HG03432 (cell line): Measurements from ENCODE around the gene PEAK1.

ENCODE experiments used
- ATAC-seq: cut with Tn5 transposase; IDR thresholded peaks from one replicate; pipeline ENCODE4 v1.9.1; 2021; ENCODE audit warnings: mild to moderate bottlenecking, moderate library complexity; ENCODE audit not compliant: unreplicated experiment

PEAK1 gene

GRCh38 chr15:77369168-77369567 is 50.7 kb downstream of the PEAK1 start:
- no peak for ATAC-seq

GRCh38 chr15:77367631-77368030 is 52.3 kb downstream of the PEAK1 start:
- ATAC-seq, result no peak

GRCh38 chr15:77361456-77361855 is 58.4 kb downstream of the PEAK1 start:
- no peak for ATAC-seq

GRCh38 chr15:77358545-77359240 is 61.2 kb downstream of the PEAK1 start:
- no peak for ATAC-seq

GRCh38 chr15:77356305-77356704 is 63.6 kb downstream of the PEAK1 start:
- no peak for ATAC-seq

- no peak for ATAC-seq
Measured at GRCh38 chr15:77355321-77355720, 64.6 kb downstream of the PEAK1 start.

- ATAC-seq, result no peak
Measured at GRCh38 chr15:77354063-77354462, 65.8 kb downstream of the PEAK1 start.

GRCh38 chr15:77352887-77353286 is 67.0 kb downstream of the PEAK1 start:
- ATAC-seq, result no peak

GRCh38 chr15:77350792-77351191 is 69.1 kb downstream of the PEAK1 start:
- ATAC-seq, result no peak

- no peak for ATAC-seq
Measured at GRCh38 chr15:77349666-77350065, 70.2 kb downstream of the PEAK1 start.

- ATAC-seq, result no peak
Measured at GRCh38 chr15:77348511-77348910, 71.4 kb downstream of the PEAK1 start.

GRCh38 chr15:77347197-77347596 is 72.7 kb downstream of the PEAK1 start:
- no peak for ATAC-seq

- no peak for ATAC-seq
Measured at GRCh38 chr15:77346245-77347036, 73.5 kb downstream of the PEAK1 start.

- no peak for ATAC-seq
Measured at GRCh38 chr15:77342807-77343206, 77.1 kb downstream of the PEAK1 start.

- no peak for ATAC-seq
Measured at GRCh38 chr15:77340245-77340644, 79.7 kb downstream of the PEAK1 start.

- ATAC-seq, result no peak
Measured at GRCh38 chr15:77336006-77336405, 83.9 kb downstream of the PEAK1 start.

- no peak for ATAC-seq
Measured at GRCh38 chr15:77335298-77335697, 84.6 kb downstream of the PEAK1 start.

- no peak for ATAC-seq
Measured at GRCh38 chr15:77333166-77333565, 86.7 kb downstream of the PEAK1 start.

GRCh38 chr15:77329202-77329601 is 90.7 kb downstream of the PEAK1 start:
- ATAC-seq, result no peak

GRCh38 chr15:77327844-77328529 is 91.9 kb downstream of the PEAK1 start:
- no peak for ATAC-seq

- ATAC-seq, result no peak
Measured at GRCh38 chr15:77327168-77327567, 92.7 kb downstream of the PEAK1 start.

GRCh38 chr15:77326366-77326765 is 93.5 kb downstream of the PEAK1 start:
- no peak for ATAC-seq
